ENCODE measurements around the gene NKAIN2.

NKAIN2 gene

DNA sequence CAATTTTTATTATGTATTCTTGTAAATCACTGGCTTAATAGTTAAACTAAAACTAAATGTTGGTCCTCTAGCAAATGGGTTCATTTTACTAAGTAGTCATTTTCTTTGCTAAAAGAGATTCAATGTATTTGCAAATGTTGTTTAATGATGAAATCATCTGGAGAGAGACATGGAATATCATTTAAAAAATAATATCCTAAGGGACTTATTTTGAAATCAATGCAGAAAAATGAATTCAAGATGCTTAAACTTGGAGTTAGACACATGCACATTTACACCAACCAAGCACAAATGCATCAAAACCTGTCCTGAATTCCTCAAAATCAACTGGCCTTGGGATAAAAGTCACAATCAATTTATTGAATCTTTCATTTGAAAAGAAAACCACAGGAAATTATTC lies 993.6 kb downstream of the NKAIN2 start:
- H3K4me3 ChIP-seq (ENCODE audit: low read length) = no peak overlapping the region
- TF ChIP-seq ZNF274 (IDR thresholded peaks at IDR 0.05; ENCODE audit: low read depth, low read length) = no peak

DNA sequence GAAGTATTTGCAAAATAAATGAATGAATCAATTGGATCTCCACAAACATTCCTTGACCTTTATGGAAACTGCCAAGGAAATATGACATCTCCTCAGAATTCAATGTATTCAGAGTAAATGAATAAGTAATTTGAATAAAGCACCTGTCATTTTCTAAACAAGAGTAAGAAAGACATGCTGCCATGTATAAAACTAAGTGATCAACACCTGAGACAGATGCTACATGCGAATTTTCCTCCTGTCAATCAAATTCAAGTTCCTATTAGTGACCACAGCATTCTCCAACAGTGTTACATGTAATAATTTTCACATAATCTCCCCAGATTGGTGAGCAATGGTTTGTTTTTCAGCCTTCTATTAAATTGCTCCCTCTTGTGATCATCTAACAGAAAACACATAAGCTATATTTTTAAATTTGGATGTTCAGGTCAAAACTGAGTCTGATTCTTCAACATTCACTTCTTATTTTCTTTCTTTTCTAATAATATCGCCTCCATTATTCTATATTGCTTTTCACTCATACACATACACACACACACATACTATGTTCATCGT lies 995.4 kb downstream of the NKAIN2 start:
- TF ChIP-seq ZNF274 (IDR thresholded peaks at IDR 0.05; ENCODE audit: low read depth, low read length) = no peak
- no peak overlapping the region for H3K4me3 ChIP-seq (ENCODE audit: low read length)

DNA sequence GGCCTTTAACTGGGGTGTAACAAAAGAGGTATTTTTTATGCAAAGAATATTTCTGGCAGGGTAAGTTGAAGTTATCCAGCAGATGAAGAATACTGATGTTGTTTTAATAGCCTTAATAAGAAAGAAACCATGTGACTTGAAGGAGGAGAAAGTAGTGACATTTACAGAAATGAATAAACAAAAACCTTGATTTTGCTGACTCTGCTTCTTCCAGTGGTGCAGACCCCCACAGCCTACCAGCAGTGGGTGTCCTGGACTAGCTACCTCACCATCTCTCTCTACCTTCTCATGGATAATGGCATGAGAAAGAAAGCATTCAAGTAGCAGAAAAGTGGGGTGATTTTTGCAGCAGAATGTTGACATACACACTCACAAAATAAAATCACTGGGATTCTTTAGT lies 996.0 kb downstream of the NKAIN2 start:
- TF ChIP-seq ZNF274 (IDR thresholded peaks at IDR 0.05; ENCODE audit: low read depth, low read length) = no peak

DNA sequence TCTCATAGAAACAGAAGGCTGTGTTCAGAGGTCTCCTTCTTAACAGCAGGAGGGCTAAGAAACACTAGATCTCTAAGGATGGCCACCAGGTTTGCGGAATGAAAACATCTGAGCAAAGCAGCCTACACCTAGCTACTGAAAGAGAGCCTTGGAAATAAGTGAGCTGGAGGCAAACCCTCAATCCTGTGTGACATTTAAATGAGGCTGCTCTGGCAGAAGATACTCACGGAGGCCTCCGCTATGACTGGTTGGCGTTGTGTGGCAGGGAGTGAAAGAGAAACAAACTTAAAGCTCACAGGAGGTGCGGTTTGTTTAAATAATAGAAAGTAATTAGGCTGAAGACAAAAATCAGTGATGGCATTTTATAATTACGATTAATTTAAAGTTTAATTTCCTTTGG lies 996.6 kb downstream of the NKAIN2 start:
- H3K4me3 ChIP-seq (ENCODE audit: low read length) = no peak overlapping the region
- TF ChIP-seq ZNF274 (IDR thresholded peaks at IDR 0.05; ENCODE audit: low read depth, low read length) = no peak

More for the DNA sequence above, 996.0 kb downstream of the NKAIN2 start:
- no peak overlapping the region for H3K4me3 ChIP-seq (ENCODE audit: low read length)

DNA sequence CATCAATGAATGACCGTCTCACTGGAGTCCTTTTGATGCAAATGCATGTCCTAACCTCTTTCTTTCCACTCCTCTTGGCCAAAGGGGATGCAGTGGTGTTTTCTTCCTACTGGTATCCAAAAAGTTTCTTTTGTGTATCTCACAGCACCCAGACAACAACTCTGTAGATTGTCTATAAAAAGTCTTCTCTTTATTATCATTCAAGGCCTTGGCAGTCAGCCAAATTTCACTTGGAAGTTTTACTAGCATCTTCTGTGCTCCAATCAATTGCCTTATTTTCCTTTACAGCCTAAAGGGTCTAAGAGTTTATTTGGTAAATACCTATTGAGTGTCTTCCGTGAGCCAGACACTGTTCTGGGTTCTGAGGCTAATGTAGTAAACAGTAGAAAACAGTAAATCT lies 1008.4 kb downstream of the NKAIN2 start:
- H3K4me3 ChIP-seq (ENCODE audit: low read length) = no peak overlapping the region

DNA sequence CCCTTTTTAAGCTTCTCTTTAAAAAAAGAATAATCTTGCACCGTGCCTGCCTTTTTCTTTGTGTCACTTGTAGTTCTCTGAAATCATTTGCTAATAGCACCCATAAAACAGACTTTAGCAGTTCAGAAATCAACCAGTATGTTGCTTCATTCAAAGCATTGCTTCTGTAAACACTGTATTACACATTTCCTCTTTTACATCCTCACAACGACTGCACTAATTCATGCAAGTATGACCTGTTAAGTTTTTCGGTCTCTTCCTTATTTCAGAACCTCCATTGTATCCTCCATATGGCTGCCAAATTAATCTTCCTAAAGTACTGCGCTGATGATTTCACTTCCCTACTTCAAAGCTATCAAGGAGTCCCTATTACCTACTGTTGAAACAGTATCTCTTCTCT lies 1015.7 kb downstream of the NKAIN2 start:
- H3K4me3 ChIP-seq (ENCODE audit: low read length) = no peak overlapping the region
- no peak for TF ChIP-seq ZNF274 (IDR thresholded peaks at IDR 0.05; ENCODE audit: low read depth, low read length)

More for the DNA sequence above, 1008.4 kb downstream of the NKAIN2 start:
- TF ChIP-seq ZNF274 (IDR thresholded peaks at IDR 0.05; ENCODE audit: low read depth, low read length) = no peak

DNA sequence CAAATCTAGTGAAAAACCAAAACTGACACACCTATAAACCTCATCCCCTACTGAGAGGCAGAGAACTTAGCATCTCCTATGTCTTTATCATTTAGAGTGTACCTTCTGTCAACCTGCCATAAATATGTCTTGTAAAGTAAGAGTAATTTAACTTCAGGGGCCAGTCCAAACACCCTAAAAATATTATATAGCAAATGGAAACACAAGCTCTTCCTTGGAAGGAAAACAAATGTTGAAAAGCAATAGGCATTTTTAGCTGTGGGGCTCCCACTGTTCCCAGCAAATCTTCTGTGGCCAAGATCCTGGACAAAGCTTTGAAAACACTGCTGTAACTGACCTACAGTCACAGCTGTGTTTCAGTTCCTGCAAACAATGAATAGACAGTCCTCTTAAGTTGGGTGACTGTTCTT lies 1018.5 kb downstream of the NKAIN2 start:
- no peak overlapping the region for H3K4me3 ChIP-seq (ENCODE audit: low read length)
- no peak for TF ChIP-seq ZNF274 (IDR thresholded peaks at IDR 0.05; ENCODE audit: low read depth, low read length)

DNA sequence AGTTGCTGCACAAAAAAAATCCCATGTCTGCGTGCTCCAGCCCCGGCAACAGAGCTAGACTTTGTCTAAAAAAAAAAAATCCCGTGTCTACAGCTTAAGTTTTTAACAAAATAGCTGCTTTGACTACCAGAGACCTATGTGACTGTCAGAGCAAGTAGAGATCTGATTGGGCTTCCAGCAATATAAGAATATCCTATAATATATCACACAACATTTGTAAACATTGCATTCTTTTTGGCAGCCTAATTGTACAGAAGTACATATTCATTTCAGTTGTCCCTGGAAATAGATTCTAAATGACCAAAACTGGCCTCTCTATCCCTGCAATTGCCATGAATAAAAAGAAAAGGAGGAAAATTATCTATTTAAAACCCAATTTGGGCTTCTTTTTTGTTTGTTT lies 1019.1 kb downstream of the NKAIN2 start:
- TF ChIP-seq ZNF274 (IDR thresholded peaks at IDR 0.05; ENCODE audit: low read depth, low read length) = no peak

DNA sequence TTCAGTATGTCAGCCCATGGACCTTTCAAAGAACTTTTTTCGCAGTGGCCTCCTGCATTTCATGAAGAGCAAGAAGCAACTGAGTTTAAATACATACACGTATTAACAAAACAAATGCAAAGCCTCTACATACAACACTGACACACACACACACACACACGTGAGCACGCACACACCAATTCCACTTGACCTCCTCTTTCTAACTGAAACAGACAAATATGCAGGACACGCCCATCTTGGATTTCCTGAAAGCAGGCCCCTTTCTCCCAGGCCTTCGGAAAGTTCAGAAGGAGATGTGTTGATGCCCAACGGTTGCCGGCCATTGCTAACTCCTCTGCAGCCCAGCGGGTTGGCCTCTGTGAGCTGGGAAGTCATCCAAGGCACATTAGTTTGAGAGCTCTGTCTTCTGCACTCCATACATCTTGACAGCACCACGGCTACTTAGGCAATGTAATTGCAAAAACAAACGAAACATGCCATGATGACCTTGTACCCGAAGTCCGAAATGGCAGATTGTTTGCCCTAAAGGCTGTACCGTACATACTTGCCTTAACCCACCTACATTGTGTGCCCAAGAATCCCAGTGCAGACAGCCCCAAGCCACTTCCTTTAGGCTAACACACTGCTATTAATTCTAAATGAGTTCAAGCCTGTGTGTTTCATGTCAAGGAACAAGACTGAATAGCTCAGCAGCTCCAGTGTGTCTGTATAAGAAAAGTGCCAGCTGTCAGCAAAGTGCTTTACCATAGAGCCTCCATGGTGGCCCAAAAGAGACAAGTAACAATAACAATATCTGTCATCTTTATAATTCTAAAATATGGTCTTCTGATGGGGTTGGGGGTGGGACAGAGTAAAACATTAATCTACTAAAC lies 1019.8 kb downstream of the NKAIN2 start:
- TF ChIP-seq ZNF274 (IDR thresholded peaks at IDR 0.05; ENCODE audit: low read depth, low read length) = no peak
- H3K4me3 ChIP-seq (ENCODE audit: low read length) = no peak overlapping the region

More for the DNA sequence above, 1019.1 kb downstream of the NKAIN2 start:
- H3K4me3 ChIP-seq (ENCODE audit: low read length) = no peak overlapping the region

DNA sequence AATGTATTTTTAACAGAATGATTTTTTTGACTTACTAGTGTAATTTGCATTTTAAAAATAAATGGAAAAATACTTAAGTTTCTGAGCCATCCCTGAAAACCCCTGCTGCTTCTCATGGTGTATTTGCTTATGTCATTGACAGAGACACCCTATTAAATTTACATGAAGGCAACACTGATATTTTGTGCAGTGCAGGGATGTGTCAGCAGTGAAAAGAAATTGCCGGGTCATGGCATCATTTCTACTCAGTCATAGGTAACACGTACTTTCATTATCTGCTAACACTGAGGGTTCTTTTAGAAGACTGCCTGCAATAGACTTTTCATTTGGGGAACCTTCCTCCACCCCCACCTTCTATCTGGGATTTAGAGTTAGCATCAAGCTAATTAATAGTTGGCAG lies 1021.9 kb downstream of the NKAIN2 start:
- no peak overlapping the region for H3K4me3 ChIP-seq (ENCODE audit: low read length)
- TF ChIP-seq ZNF274 (IDR thresholded peaks at IDR 0.05; ENCODE audit: low read depth, low read length) = no peak

DNA sequence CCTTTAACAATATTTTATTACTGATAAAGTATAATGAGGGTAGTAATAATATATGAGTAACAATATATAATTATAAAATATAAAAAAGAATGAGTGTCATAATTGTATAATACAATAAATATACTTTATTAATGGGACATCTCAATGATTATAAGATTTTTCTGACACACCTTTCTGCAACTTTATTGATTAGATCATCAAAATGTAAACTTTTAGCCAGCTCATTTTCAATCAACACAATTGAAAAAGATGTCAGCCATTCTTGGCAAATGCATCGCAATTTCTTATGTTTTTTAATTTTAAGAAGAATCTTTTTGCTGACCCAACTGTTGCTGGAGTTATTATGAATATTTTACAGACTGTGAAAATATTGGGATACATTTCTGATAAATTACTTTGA lies 1026.2 kb downstream of the NKAIN2 start:
- H3K4me3 ChIP-seq (ENCODE audit: low read length) = no peak overlapping the region
- no peak for TF ChIP-seq ZNF274 (IDR thresholded peaks at IDR 0.05; ENCODE audit: low read depth, low read length)

DNA sequence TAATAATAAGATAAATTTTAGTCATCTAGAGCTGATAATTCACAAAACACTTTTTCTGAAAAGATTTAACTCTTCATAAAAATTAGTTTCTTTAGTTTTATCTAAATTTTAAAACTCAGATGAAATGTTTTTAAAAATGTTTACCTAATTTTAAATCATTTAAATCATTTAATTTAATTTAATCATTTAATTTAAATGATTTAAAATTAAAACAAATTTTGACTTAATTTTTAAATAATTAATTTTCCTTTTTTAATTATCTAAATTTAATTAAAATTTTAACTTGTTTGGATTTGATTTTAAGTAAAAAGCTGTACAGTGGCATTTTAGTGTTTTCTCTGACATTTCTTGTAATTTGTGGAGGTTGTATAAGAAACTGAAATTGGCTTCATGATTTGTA lies 1026.8 kb downstream of the NKAIN2 start:
- no peak for TF ChIP-seq ZNF274 (IDR thresholded peaks at IDR 0.05; ENCODE audit: low read depth, low read length)
- no peak overlapping the region for H3K4me3 ChIP-seq (ENCODE audit: low read length)

DNA sequence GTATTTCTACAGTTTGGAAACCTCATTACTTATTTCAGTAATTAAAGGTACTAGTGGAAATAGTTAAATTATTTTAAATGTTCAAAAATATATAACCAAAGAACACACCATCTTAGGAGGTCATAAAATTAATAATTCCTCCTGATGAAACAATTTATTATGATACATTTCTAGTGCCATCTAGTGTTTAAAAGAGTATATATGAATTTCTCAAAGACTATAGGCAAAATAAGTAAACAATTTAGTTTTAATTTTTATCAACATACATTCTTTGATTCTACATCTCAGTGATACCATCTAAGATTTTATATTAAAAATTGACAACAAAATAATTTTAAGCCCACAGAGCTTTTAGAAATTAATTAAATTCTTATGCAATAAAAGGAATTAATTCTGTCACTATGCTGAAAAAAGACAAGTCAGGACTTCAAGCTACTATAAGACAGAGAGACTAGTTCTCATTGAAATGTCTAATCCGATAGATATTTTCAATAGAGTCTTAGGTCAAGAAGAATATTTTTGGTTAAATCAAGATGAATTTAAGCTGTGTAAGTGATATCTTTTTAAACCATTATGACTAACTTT lies 1050.8 kb downstream of the NKAIN2 start:
- H3K4me3 ChIP-seq (ENCODE audit: low read length) = no peak overlapping the region
- TF ChIP-seq ZNF274 (IDR thresholded peaks at IDR 0.05; ENCODE audit: low read depth, low read length) = no peak

DNA sequence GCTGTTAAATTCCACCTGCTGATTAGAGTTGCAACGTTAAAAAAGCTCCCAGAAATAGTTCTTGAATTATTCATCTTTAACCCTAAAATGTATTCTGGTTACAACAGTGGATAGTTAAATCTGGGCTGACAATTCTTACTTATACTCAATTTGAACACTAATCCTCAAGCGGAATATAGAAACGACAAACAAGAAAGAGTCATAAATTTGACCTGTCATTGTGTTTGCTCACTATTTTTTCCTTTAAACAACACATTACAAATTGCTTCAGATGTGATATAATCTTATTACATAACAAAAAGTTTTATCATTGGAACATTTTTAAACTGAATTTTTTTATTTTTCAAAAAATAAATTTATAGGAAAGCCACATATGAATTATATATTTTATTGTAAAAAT lies 1054.1 kb downstream of the NKAIN2 start:
- no peak overlapping the region for H3K4me3 ChIP-seq (ENCODE audit: low read length)
- no peak for TF ChIP-seq ZNF274 (IDR thresholded peaks at IDR 0.05; ENCODE audit: low read depth, low read length)

DNA sequence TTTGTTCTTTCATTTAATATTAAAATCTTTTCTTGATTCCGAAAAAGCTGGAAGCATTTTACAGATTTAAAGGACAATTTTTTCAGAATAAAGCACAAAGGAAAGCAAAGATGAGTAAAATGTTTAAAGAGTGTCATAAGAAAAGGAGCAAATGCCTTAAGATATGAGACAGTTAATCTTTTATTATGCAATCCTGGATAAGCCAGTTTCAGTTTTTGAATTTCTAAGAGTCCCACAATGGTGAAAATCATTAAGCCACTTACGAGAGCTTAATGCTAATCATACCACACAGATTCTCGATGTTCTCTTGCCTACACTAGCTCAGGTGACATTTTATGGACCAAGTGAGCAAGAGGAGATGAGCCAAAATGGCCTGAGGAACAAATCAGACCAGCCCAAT lies 1054.9 kb downstream of the NKAIN2 start:
- no peak for TF ChIP-seq ZNF274 (IDR thresholded peaks at IDR 0.05; ENCODE audit: low read depth, low read length)
- H3K4me3 ChIP-seq (ENCODE audit: low read length) = no peak overlapping the region

Measured in GM08714 (cell line).